ENCODE measurements around the gene DLL4. TPM values are rescaled to one million over a fixed set of nuclear protein-coding genes. Genes with fewer than 3 reads are reported as not detected.

The DLL4 gene
- polyA plus RNA-seq (2012; ENCODE audit: insufficient read length, low read depth), result 56.2 TPM

- TF ChIP-seq FOXP2 (optimal IDR thresholded peaks at IDR 0.05; ENCODE audit: borderline replicate concordance, extremely low read depth, extremely low read length, insufficient read depth), result no peak
- TF ChIP-seq SIN3A (IDR thresholded peaks at IDR 0.05; ENCODE audit: borderline replicate concordance, insufficient read depth, low read length), result peak; percentile 71; the same call in 1 of the 2 replicates
- TF ChIP-seq REST (IDR thresholded peaks at IDR 0.05; ENCODE audit: insufficient read depth in 1 of 2, low read depth in 2 of 2, low read length in 2 of 2), result peak; percentile 43 to 67; a peak in 1 of 4 replicates
- peak; percentile 91 for TF ChIP-seq POLR2AphosphoS5 (IDR thresholded peaks at IDR 0.05; ENCODE audit: low read depth, low read length)
- peak; percentile 90; the same call in 1 of the 2 replicates for TF ChIP-seq TAF1 (IDR thresholded peaks at IDR 0.05; ENCODE audit: borderline replicate concordance, insufficient read depth, low read length)
Measured at GRCh38 chr15:40928821-40929659, at the start of gene DLL4. Gene DLL4 (plus strand): TSS chr15:40929340. CDS start chr15:40929669, 329 bp downstream.

- no peak for TF ChIP-seq TAF1 (IDR thresholded peaks at IDR 0.05; ENCODE audit: borderline replicate concordance, insufficient read depth, low read length)
- no peak for TF ChIP-seq SIN3A (IDR thresholded peaks at IDR 0.05; ENCODE audit: borderline replicate concordance, insufficient read depth, low read length)
- TF ChIP-seq POLR2AphosphoS5 (IDR thresholded peaks at IDR 0.05; ENCODE audit: low read depth, low read length), result no peak
- TF ChIP-seq FOXP2 (optimal IDR thresholded peaks at IDR 0.05; ENCODE audit: borderline replicate concordance, extremely low read depth, extremely low read length, insufficient read depth), result no peak
- TF ChIP-seq REST (IDR thresholded peaks at IDR 0.05; ENCODE audit: insufficient read depth in 1 of 2, low read depth in 2 of 2, low read length in 2 of 2), result no peak
Measured at GRCh38 chr15:40879609-40880008, 49.5 kb upstream of the DLL4 start.

- TF ChIP-seq REST (IDR thresholded peaks at IDR 0.05; ENCODE audit: insufficient read depth in 1 of 2, low read depth in 2 of 2, low read length in 2 of 2) (no peak), FOXP2 (optimal IDR thresholded peaks at IDR 0.05; ENCODE audit: borderline replicate concordance, extremely low read depth, extremely low read length, insufficient read depth) (no peak), POLR2AphosphoS5 (IDR thresholded peaks at IDR 0.05; ENCODE audit: low read depth, low read length) (no peak), SIN3A (IDR thresholded peaks at IDR 0.05; ENCODE audit: borderline replicate concordance, insufficient read depth, low read length) (no peak), TAF1 (IDR thresholded peaks at IDR 0.05; ENCODE audit: borderline replicate concordance, insufficient read depth, low read length) (no peak)
Measured at GRCh38 chr15:40881351-40881750, 47.8 kb upstream of the DLL4 start.

- TF ChIP-seq TAF1 (IDR thresholded peaks at IDR 0.05; ENCODE audit: borderline replicate concordance, insufficient read depth, low read length) (no peak), FOXP2 (optimal IDR thresholded peaks at IDR 0.05; ENCODE audit: borderline replicate concordance, extremely low read depth, extremely low read length, insufficient read depth) (no peak), REST (IDR thresholded peaks at IDR 0.05; ENCODE audit: insufficient read depth in 1 of 2, low read depth in 2 of 2, low read length in 2 of 2) (no peak)
Measured at GRCh38 chr15:40886586-40886985, 42.6 kb upstream of the DLL4 start.
